ENCODE results near the gene GPLD1. TPM values are rescaled to one million over a fixed set of nuclear protein-coding genes. Genes with fewer than 3 reads are reported as not detected.

Gene GPLD1
- total RNA-seq, 1 donor: 0.72 TPM

- Histone ChIP-seq H3K36me3 (ENCODE audit: insufficient read depth, low read length) (no peaks in the 10 kb centered on the region), H3K79me2 (ENCODE audit: insufficient read depth, low read length) (no peaks in the 10 kb centered on the region), H4K20me1 (ENCODE audit: insufficient read depth, low read length) (no peaks in the 10 kb centered on the region), H3K27me3 (ENCODE audit: insufficient read depth, low read length) (no peaks in the 10 kb centered on the region), H3K27ac (ENCODE audit: low read depth, low read length) (no peak overlapping the region), H2AFZ (ENCODE audit: low read length) (no peak overlapping the region), H3K4me1 (ENCODE audit: insufficient read depth, low read length) (no peaks in the 10 kb centered on the region), H3K9me3 (ENCODE audit: low read depth, low read length) (no peaks in the 10 kb centered on the region), H3K4me3 (ENCODE audit: insufficient read depth, low read length) (no peak overlapping the region), H3K4me2 (ENCODE audit: insufficient read depth, low read length) (no peak overlapping the region)
- no peak for TF ChIP-seq CTCF (IDR thresholded peaks at IDR 0.05; ENCODE audit: extremely low read depth, low read depth, low read length)
- no peak for DNase-seq (ENCODE audit: insufficient read length, low spot score, missing footprints)
These were observed 10.5 kb downstream of the GPLD1 start for GRCh38 chr6:24478903-24479302.

GRCh38 chr6:24477070-24477469, 12.3 kb downstream of the GPLD1 start:
- no peaks in the 10 kb centered on the region for H4K20me1 ChIP-seq (ENCODE audit: insufficient read depth, low read length)
- no peak for TF ChIP-seq CTCF (IDR thresholded peaks at IDR 0.05; ENCODE audit: extremely low read depth, low read depth, low read length)
- no peak overlapping the region for H3K4me3 ChIP-seq (ENCODE audit: insufficient read depth, low read length)
- H3K4me1 ChIP-seq (ENCODE audit: insufficient read depth, low read length): peaks cover 5% of the 10 kb centered on the region
- H3K9me3 ChIP-seq (ENCODE audit: low read depth, low read length): no peaks in the 10 kb centered on the region
- H3K27me3 ChIP-seq (ENCODE audit: insufficient read depth, low read length): no peaks in the 10 kb centered on the region
- H3K4me2 ChIP-seq (ENCODE audit: insufficient read depth, low read length): no peak overlapping the region
- H3K79me2 ChIP-seq (ENCODE audit: insufficient read depth, low read length): no peaks in the 10 kb centered on the region
- no peak overlapping the region for H3K27ac ChIP-seq (ENCODE audit: low read depth, low read length)
- H3K36me3 ChIP-seq (ENCODE audit: insufficient read depth, low read length): no peaks in the 10 kb centered on the region
- H2AFZ ChIP-seq (ENCODE audit: low read length): no peak overlapping the region
- no peak for DNase-seq (ENCODE audit: insufficient read length, low spot score, missing footprints)

GRCh38 chr6:24476631-24477030, 12.7 kb downstream of the GPLD1 start:
- Histone ChIP-seq H3K27ac (ENCODE audit: low read depth, low read length) (no peak overlapping the region), H3K4me1 (ENCODE audit: insufficient read depth, low read length) (peaks cover 6% of the 10 kb centered on the region), H3K9me3 (ENCODE audit: low read depth, low read length) (no peaks in the 10 kb centered on the region), H3K4me2 (ENCODE audit: insufficient read depth, low read length) (no peak overlapping the region), H3K36me3 (ENCODE audit: insufficient read depth, low read length) (no peaks in the 10 kb centered on the region), H4K20me1 (ENCODE audit: insufficient read depth, low read length) (no peaks in the 10 kb centered on the region), H3K4me3 (ENCODE audit: insufficient read depth, low read length) (no peak overlapping the region), H3K79me2 (ENCODE audit: insufficient read depth, low read length) (no peaks in the 10 kb centered on the region), H2AFZ (ENCODE audit: low read length) (peak overlapping the region; percentile 61), H3K27me3 (ENCODE audit: insufficient read depth, low read length) (no peaks in the 10 kb centered on the region)
- TF ChIP-seq CTCF (IDR thresholded peaks at IDR 0.05; ENCODE audit: extremely low read depth, low read depth, low read length): no peak
- no peak for DNase-seq (ENCODE audit: insufficient read length, low spot score, missing footprints)

GRCh38 chr6:24472181-24472580, 17.2 kb downstream of the GPLD1 start:
- no peaks in the 10 kb centered on the region for H3K27me3 ChIP-seq (ENCODE audit: insufficient read depth, low read length)
- no peak for DNase-seq (ENCODE audit: insufficient read length, low spot score, missing footprints)
- no peaks in the 10 kb centered on the region for H4K20me1 ChIP-seq (ENCODE audit: insufficient read depth, low read length)
- H3K4me3 ChIP-seq (ENCODE audit: insufficient read depth, low read length): no peak overlapping the region
- H3K4me2 ChIP-seq (ENCODE audit: insufficient read depth, low read length): no peak overlapping the region
- H3K9me3 ChIP-seq (ENCODE audit: low read depth, low read length): no peaks in the 10 kb centered on the region
- no peak overlapping the region for H3K27ac ChIP-seq (ENCODE audit: low read depth, low read length)
- H2AFZ ChIP-seq (ENCODE audit: low read length): no peak overlapping the region
- peaks cover 6% of the 10 kb centered on the region for H3K4me1 ChIP-seq (ENCODE audit: insufficient read depth, low read length)
- no peak for TF ChIP-seq CTCF (IDR thresholded peaks at IDR 0.05; ENCODE audit: extremely low read depth, low read depth, low read length)
- no peaks in the 10 kb centered on the region for H3K79me2 ChIP-seq (ENCODE audit: insufficient read depth, low read length)
- no peaks in the 10 kb centered on the region for H3K36me3 ChIP-seq (ENCODE audit: insufficient read depth, low read length)
